ENCODE data around the gene ZBTB2. TPM values are rescaled to one million over a fixed set of nuclear protein-coding genes. Genes with fewer than 3 reads are reported as not detected.
"Not testable (repeated sequence)": the region's sequence is repeated elsewhere in the genome, so short reads cannot be mapped to it uniquely, and the experiment has no call there.

The ZBTB2 gene
- total RNA-seq, 2 donors from 2014 or later, result 4.8 to 7.9 TPM

- H3K4me3 ChIP-seq, result no peak overlapping the region
- no peak overlapping the region for H3K27ac ChIP-seq
- no peaks in the 10 kb centered on the region for H3K36me3 ChIP-seq
- H3K27me3 ChIP-seq, result no peaks in the 10 kb centered on the region
- peaks cover 0 to 17% of the 10 kb centered on the region in 2 donors for H3K4me1 ChIP-seq
- no peak for DNase-seq (ENCODE audit: low spot score)
- no peaks in the 10 kb centered on the region for H3K9me3 ChIP-seq
- TF ChIP-seq, protein P1, sequence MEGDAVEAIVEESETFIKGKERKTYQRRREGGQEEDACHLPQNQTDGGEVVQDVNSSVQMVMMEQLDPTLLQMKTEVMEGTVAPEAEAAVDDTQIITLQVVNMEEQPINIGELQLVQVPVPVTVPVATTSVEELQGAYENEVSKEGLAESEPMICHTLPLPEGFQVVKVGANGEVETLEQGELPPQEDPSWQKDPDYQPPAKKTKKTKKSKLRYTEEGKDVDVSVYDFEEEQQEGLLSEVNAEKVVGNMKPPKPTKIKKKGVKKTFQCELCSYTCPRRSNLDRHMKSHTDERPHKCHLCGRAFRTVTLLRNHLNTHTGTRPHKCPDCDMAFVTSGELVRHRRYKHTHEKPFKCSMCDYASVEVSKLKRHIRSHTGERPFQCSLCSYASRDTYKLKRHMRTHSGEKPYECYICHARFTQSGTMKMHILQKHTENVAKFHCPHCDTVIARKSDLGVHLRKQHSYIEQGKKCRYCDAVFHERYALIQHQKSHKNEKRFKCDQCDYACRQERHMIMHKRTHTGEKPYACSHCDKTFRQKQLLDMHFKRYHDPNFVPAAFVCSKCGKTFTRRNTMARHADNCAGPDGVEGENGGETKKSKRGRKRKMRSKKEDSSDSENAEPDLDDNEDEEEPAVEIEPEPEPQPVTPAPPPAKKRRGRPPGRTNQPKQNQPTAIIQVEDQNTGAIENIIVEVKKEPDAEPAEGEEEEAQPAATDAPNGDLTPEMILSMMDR (IDR thresholded peaks at IDR 0.05), result no peak
Measured at GRCh38 chr6:151320140-151320539, 71.2 kb downstream of the ZBTB2 start.

- TF ChIP-seq, protein P1 (IDR thresholded peaks at IDR 0.05), result no peak
- H3K27ac ChIP-seq, result no peak overlapping the region
- no peak overlapping the region for H3K4me3 ChIP-seq
Measured at GRCh38 chr6:151317995-151318365, 73.4 kb downstream of the ZBTB2 start.

DNA sequence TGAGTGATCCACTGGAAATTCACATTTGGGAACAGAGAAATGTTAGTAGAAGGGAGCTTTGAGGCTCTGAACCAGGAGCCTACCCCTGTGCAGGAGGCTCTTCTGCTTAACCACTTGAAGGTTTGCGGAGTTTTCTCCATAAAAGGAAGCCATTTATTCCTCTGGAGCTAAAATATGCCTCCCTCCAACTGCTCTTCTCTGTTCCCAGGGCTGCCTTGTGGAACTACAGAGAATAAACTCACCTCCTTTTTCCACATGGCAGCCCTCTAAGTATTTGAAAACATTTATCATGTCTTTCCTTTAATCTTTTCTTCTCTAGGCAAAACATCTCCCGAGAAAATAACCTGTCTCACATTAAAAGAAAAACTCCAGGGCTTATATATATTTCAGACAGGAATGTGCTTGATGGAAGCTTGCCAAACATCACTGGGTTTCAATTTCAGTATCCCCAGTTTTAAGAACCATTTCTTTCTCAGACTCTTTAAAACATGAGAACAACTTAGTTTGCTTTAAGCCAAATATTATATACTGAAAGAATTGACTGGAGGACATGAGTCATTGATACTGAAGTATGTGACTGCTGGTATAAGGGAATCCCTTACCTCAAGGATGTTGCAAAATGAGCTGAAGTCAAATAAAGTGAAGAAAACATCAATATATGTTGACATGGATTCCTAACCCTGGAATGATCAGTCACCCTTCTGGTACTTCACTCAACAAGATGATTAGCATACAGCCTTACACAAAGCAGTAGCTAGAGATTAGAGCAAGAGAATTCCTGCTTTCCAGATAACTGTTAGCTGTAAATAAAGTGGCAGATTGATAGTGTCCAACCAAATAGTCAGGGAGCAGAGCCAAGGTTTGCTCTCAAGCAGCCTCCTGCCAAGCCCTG, 74.0 kb downstream of the ZBTB2 start:
- no peak for DNase-seq (ENCODE audit: low spot score)
- no peak overlapping the region for H3K4me3 ChIP-seq
- no peaks in the 10 kb centered on the region for H3K36me3 ChIP-seq
- no peaks in the 10 kb centered on the region for H3K9me3 ChIP-seq
- H3K27me3 ChIP-seq, result no peaks in the 10 kb centered on the region
- no peaks in the 10 kb centered on the region for H3K4me1 ChIP-seq
- no peak overlapping the region for H3K27ac ChIP-seq
- TF ChIP-seq, protein P1 (IDR thresholded peaks at IDR 0.05), result no peak

More at GRCh38 chr6:151317995-151318365, 73.4 kb downstream of the ZBTB2 start:
- no peaks in the 10 kb centered on the region for H3K4me1 ChIP-seq
- no peaks in the 10 kb centered on the region for H3K36me3 ChIP-seq
- DNase-seq (ENCODE audit: low spot score), result no peak
- H3K9me3 ChIP-seq, result no peaks in the 10 kb centered on the region
- no peaks in the 10 kb centered on the region for H3K27me3 ChIP-seq

DNA sequence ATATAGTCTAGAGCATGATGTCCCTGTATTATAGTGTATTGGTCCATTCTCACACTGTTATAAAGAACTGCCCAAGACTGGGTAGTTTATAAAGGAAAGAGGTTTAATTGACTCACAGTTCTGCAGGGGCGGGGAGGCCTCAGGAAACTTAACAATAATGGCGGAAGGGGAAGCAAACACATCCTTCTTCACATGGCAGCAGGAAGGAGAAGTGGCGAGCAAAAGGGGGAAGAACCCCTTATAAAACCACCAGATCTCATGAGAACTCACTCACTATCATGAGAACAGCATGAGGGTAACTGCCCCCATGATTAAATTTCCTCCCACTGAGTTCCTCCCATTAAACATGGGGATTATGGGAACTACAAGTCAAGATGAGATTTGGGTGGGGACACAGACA, 75.7 kb downstream of the ZBTB2 start:
- not testable (repeated sequence) for DNase-seq (ENCODE audit: low spot score); H3K9me3 ChIP-seq; H3K4me3 ChIP-seq; H3K4me1 ChIP-seq; H3K27me3 ChIP-seq; H3K36me3 ChIP-seq; H3K27ac ChIP-seq

Other genes starting within 250 kb of the ZBTB2 start
- gene AKAP12, start 151.6 kb downstream of the ZBTB2 start, total RNA-seq, result 10 to 100 TPM; 27.7 to 40.1 TPM
- gene RMND1, start 60.6 kb upstream of the ZBTB2 start, total RNA-seq, result 10 to 100 TPM in 1 of 2 donors, 1 to 10 TPM in 1; 8.5 to 12.5 TPM
- under 1 TPM; 0.11 to 0.20 TPM for gene CCDC170, start 102.5 kb upstream of the ZBTB2 start, total RNA-seq

All from right atrium auricular region (tissue), 2 donors.